ENCODE results near the gene BCAR3. TPM values are rescaled to one million over a fixed set of nuclear protein-coding genes. Genes with fewer than 3 reads are reported as not detected.

The BCAR3 gene
- total and polyA plus RNA-seq, 2 donors from 2014 or later, result 25.4 to 28.4 TPM

- FAIRE-seq (no peak), DNase-seq (no peak)
- Histone ChIP-seq H3K4me3 (ENCODE audit: low read length in 3 of 3) (no peak overlapping the region), H3K9me3 (ENCODE audit: control insufficient read depth in 2 of 3, insufficient read depth in 1 of 3, low read length in 3 of 3) (no peaks in the 10 kb centered on the region), H3K36me3 (ENCODE audit: control insufficient read depth in 2 of 3, insufficient read depth in 3 of 3, low read length in 3 of 3) (no peaks in the 10 kb centered on the region), H3K4me1 (ENCODE audit: control insufficient read depth in 2 of 3, insufficient read depth in 2 of 3, low read depth in 1 of 3, low read length in 3 of 3) (peaks cover 5 to 10% (median 7%) of the 10 kb centered on the region in 3 donors), H3K9ac (ENCODE audit: low read length in 3 of 3) (no peak overlapping the region), H3K27me3 (ENCODE audit: control insufficient read depth, insufficient read depth, low read length) (no peaks in the 10 kb centered on the region), H3K27ac (ENCODE audit: low read depth in 2 of 2, low read length in 2 of 2) (no peak overlapping the region)
- intact Hi-C loops (cut with DNase I), result no loop called here
- TF ChIP-seq CTCF (IDR thresholded peaks at IDR 0.05; ENCODE audit: borderline replicate concordance, extremely low read depth, insufficient read depth), result no peak
These were observed 1.6 kb upstream of the BCAR3 start for GRCh38 chr1:93683234-93683633.

GRCh38 chr1:93681989-93682412 is 364 bp upstream of the BCAR3 start:
- TF ChIP-seq CTCF (IDR thresholded peaks at IDR 0.05; ENCODE audit: borderline replicate concordance, extremely low read depth, insufficient read depth), result no peak
- H3K4me3 ChIP-seq (ENCODE audit: low read length in 3 of 3), result peak overlapping the region; percentile 61 to 82 (median 76)
- FAIRE-seq (no peak), DNase-seq (no peak)
- peaks cover 5 to 10% (median 7%) of the 10 kb centered on the region in 3 donors for H3K4me1 ChIP-seq (ENCODE audit: control insufficient read depth in 2 of 3, insufficient read depth in 2 of 3, low read depth in 1 of 3, low read length in 3 of 3)
- H3K27ac ChIP-seq (ENCODE audit: low read depth in 2 of 2, low read length in 2 of 2), result peak overlapping the region; percentile 85 to 86
- H3K9ac ChIP-seq (ENCODE audit: low read length in 3 of 3), result peak overlapping the region; percentile 52 to 86 (median 63)
- intact Hi-C loops (cut with DNase I), result no loop called here
- no peaks in the 10 kb centered on the region for H3K36me3 ChIP-seq (ENCODE audit: control insufficient read depth in 2 of 3, insufficient read depth in 3 of 3, low read length in 3 of 3)
- no peaks in the 10 kb centered on the region for H3K27me3 ChIP-seq (ENCODE audit: control insufficient read depth, insufficient read depth, low read length)
- H3K9me3 ChIP-seq (ENCODE audit: control insufficient read depth in 2 of 3, insufficient read depth in 1 of 3, low read length in 3 of 3), result no peaks in the 10 kb centered on the region

- DNase-seq (peak; percentile 86 to 96 (median 92)), FAIRE-seq (no peak)
- H3K27me3 ChIP-seq (ENCODE audit: control insufficient read depth, insufficient read depth, low read length), result no peaks in the 10 kb centered on the region
- no peaks in the 10 kb centered on the region for H3K36me3 ChIP-seq (ENCODE audit: control insufficient read depth in 2 of 3, insufficient read depth in 3 of 3, low read length in 3 of 3)
- intact Hi-C loops (cut with DNase I), result no loop called here
- no peaks in the 10 kb centered on the region for H3K9me3 ChIP-seq (ENCODE audit: control insufficient read depth in 2 of 3, insufficient read depth in 1 of 3, low read length in 3 of 3)
- H3K4me1 ChIP-seq (ENCODE audit: control insufficient read depth in 2 of 3, insufficient read depth in 2 of 3, low read depth in 1 of 3, low read length in 3 of 3), result peaks cover 5 to 10% (median 6%) of the 10 kb centered on the region in 3 donors
- H3K9ac ChIP-seq (ENCODE audit: low read length in 3 of 3), result peak overlapping the region; percentile 4 to 75 (median 73)
- TF ChIP-seq CTCF (IDR thresholded peaks at IDR 0.05; ENCODE audit: borderline replicate concordance, extremely low read depth, insufficient read depth), result peak; percentile 55
- peak overlapping the region; percentile 85 for H3K27ac ChIP-seq (ENCODE audit: low read depth in 2 of 2, low read length in 2 of 2)
- peak overlapping the region; percentile 62 to 85 (median 82) for H3K4me3 ChIP-seq (ENCODE audit: low read length in 3 of 3)
These were observed 1.1 kb downstream of the BCAR3 start for GRCh38 chr1:93680420-93681100.

Measured in kidney (tissue), 14 donors.